Middle frontal gyrus (tissue), 1 donor: Measurements from ENCODE around the gene C4BPA.

ENCODE experiments used
- DNase-seq: peaks from one replicate; pipeline ENCODE4 v3.0.0-alpha.2; 2015; ENCODE audit warnings: low spot score; ENCODE audit errors: extremely low spot score

C4BPA gene

GRCh38 chr1:207112616-207113296 is 8.7 kb downstream of the C4BPA start:
- DNase-seq: no peak

- no peak for DNase-seq
Observed at GRCh38 chr1:207115269-207115668, 11.2 kb downstream of the C4BPA start.

GRCh38 chr1:207124389-207124788 is 20.4 kb downstream of the C4BPA start:
- DNase-seq: no peak

GRCh38 chr1:207128336-207128921 is 24.4 kb downstream of the C4BPA start:
- DNase-seq: no peak

GRCh38 chr1:207129053-207129452 is 25.0 kb downstream of the C4BPA start:
- DNase-seq: no peak

GRCh38 chr1:207130252-207131036 is 26.4 kb downstream of the C4BPA start:
- no peak for DNase-seq

- DNase-seq: no peak
Observed at GRCh38 chr1:207131163-207131562, 27.1 kb downstream of the C4BPA start.

GRCh38 chr1:207134581-207134980 is 30.5 kb downstream of the C4BPA start:
- DNase-seq: no peak

- DNase-seq: no peak
Observed at GRCh38 chr1:207139616-207140015, 35.6 kb downstream of the C4BPA start.

- DNase-seq: no peak
Observed at GRCh38 chr1:207140536-207140935, 36.5 kb downstream of the C4BPA start.

- DNase-seq: no peak
Observed at GRCh38 chr1:207145401-207146058, 41.5 kb downstream of the C4BPA start.

- DNase-seq: no peak
Observed at GRCh38 chr1:207151920-207152319, 47.9 kb downstream of the C4BPA start.

GRCh38 chr1:207152792-207153468 is 48.9 kb downstream of the C4BPA start:
- DNase-seq: no peak

GRCh38 chr1:207155028-207155427 is 51.0 kb downstream of the C4BPA start:
- DNase-seq: no peak

GRCh38 chr1:207156095-207156494 is 52.1 kb downstream of the C4BPA start:
- no peak for DNase-seq

- no peak for DNase-seq
Observed at GRCh38 chr1:207156826-207157225, 52.8 kb downstream of the C4BPA start.

GRCh38 chr1:207164086-207164485 is 60.1 kb downstream of the C4BPA start:
- no peak for DNase-seq

GRCh38 chr1:207172321-207172720 is 68.3 kb downstream of the C4BPA start:
- no peak for DNase-seq

- no peak for DNase-seq
Observed at GRCh38 chr1:207172885-207173284, 68.9 kb downstream of the C4BPA start.

GRCh38 chr1:207173396-207173795 is 69.4 kb downstream of the C4BPA start:
- no peak for DNase-seq

- no peak for DNase-seq
Observed at GRCh38 chr1:207174913-207175312, 70.9 kb downstream of the C4BPA start.
